NCI-H128 (cell line): ENCODE data around the gene CIRBP.

Experiments
- DNase-seq: peaks from one replicate; lab custom pipeline; 2025; ENCODE audit not compliant: unreplicated experiment; lab: John Stamatoyannopoulos, UW

CIRBP gene

DNA sequence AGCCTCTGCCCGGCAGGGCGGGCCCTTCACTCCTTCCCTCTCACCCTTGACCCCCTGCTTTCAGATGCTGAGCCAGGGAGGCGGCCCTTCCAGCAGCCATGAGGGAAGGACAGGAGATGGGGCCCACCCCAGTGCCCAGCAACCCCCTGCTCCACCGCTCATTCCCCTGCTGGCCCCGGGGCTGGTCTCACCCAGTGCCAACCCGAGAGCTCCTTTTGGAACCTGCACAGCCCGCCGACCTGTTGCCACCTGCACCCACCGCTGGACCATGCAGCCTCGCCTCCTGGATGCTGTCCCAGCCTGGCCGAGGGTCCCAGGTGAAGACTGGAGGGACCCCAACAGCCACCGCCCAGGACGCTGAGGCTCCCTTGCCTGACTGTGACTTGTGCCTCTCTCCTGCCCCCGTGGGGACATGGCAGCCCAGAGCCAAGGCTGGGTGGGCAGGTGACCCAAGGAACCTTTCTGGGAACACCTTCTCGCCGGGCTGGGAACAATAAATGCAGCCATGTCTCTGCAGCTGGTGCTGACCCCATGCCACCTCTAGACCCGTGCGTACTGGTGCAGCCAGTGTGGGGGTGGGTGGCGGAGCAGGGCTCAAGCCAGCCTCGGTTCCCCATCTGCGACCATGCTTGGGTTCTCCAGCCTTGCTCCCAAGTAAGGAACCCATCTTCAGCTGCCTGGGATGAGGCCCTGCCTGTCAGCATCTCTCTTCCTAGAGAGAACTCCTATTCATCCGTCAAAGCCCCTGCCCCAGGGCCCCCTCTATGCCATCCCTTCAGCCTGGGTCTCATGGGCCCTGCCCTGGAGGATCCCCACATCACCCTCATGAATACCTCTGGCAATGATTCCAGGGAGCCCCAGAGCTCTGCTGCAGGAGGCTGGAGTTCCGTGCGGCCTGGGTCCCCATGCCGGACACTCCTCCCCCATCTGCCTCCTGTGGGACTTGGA lies 9.9 kb downstream of the CIRBP start:
- no peak for DNase-seq

DNA sequence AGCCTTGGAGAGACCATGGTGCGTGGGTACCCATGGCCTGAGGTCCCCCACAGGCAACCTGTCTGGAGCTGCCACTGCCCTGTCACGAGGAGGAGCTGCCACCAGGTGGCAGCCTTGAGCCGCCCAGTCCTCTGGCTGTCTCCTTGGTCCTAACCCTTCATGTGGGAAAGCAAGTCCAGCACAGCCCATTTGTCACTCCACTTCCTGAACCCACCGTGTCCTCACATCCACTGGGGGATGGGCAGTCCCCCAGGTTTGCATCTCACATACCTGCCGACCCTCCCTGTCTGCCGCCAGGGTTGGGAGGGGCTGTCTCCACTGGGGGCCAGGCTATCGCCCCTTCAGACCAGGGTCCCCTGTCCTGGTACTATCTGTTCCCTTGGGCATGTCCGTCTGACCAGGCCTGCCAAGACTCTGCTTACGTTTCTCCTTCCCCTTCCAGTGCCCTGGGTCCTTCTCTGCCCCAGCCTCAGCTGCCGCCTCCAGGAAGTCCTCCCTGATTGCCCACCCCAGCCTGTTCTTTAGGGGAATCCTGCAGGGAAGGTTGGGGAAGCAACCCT lies 10.7 kb downstream of the CIRBP start:
- peak; percentile 39 for DNase-seq

DNA sequence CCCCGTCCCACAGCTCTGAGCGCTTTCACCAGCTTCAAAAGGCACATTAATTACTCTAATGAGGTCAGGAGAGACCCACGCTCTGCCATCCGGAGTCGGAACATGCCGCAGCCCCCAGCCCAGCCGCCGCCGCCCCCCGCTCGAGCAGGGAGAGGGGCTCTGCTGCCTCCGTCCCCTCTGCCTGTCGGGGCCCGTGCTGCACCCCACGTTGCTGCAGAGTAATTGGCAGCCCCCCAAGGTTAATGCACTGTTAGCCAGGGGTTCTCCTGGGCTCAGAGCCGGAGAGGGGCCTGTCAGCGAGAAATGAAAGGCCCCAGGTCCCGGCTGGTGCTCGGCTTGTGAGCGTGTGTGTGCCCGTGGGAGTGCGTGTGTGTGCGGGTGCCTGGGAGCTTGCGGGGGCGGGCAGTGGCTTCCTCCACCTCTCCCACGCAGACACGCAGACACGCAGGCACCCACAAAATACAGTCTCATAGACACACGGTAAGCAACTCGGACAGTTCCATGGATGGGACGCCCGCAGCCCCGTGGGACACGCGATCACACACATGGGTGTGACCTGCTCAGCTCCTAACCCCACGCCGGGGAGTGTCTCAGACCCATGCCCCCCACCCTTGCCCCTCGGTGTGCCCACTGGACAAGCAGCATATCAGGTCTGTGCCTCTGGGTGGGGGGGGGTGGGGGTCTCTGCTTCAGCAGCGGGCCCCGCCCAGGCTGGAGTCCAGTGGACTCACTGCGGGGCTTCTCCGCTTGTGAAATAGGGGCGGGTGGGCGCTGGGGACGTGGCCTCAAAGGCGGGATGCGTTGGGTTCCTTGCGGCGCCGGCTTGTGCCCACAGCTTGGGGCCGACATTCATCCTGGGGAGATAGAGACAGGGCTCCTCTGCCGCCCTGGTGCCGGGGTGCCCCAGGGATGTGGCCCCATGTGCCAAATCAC lies 11.8 kb downstream of the CIRBP start:
- DNase-seq, result no peak

DNA sequence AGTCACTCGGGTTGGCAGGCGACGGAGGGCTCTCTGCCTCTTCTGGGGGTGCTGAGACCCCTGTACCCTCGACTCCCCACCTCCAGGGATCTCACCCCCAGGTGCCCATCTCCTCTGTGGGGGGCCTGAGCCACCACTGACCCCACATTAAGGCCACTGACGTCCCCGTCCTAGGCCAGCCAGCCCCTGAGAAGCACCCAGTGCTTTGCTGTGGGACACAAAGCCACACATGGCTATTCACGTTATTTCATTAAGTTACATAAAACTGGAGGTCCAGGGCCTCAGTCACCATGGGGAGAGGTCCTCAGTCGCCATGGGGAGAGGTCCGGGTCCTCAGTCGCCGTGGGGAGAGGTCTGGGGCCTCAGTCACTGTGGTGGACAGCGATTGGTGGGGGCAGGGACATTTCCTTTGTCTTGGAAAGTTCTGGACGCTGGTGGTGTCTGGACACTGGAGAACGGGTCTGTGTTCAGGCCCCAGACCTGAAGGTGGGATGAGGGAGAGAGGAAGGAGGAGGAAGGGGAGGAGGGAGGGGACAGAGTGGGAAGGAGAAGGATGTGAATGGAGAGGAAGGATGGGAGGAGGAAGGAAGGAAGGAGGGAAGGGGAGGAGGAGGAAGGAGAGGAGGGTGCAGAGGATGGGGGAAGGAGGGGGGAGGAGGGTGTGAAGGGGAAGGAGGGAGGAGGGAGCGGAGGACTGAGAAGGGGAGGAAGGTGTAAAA lies 12.6 kb downstream of the CIRBP start:
- DNase-seq, result no peak

- DNase-seq, result no peak
These were observed 13.6 kb downstream of the CIRBP start for GRCh38 chr19:1282588-1283206.

DNA sequence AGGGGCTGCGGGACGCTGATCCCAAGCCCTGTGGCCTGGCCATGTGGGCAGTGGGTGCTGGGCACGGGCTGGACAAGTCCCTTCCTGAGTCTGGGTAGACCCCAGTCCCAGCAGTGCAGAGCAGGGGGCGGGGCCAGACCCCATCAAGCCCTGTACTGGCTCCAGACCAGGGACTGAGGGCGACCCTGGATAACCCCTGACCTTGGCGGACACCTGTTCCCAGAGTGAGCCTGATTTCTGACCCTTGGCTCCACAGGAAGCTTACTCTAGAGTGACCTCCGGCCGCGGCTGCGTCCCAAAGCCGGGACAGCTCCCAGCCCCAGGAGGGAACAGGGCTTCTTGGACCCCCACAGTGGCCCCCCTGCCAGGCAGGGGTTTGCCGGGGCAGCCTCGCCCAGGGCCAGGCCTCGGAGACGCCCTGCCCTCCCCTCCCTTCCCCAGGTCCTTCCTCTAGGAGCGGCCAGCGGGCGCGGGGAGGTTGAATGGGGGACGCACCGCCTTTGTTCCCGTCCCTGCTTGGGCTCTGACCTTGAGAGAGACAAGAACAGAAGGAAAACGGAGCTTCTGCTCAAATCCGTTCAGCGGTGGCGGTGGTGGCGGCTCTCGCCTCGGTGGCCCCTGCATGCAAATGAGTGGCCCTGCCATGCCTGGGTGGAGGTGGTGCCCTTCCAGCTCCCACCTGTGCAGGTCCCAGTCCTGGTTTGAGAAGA lies 14.2 kb downstream of the CIRBP start:
- no peak for DNase-seq

GRCh38 chr19:1283917-1284292 lies 14.8 kb downstream of the CIRBP start:
- DNase-seq, result no peak

DNA sequence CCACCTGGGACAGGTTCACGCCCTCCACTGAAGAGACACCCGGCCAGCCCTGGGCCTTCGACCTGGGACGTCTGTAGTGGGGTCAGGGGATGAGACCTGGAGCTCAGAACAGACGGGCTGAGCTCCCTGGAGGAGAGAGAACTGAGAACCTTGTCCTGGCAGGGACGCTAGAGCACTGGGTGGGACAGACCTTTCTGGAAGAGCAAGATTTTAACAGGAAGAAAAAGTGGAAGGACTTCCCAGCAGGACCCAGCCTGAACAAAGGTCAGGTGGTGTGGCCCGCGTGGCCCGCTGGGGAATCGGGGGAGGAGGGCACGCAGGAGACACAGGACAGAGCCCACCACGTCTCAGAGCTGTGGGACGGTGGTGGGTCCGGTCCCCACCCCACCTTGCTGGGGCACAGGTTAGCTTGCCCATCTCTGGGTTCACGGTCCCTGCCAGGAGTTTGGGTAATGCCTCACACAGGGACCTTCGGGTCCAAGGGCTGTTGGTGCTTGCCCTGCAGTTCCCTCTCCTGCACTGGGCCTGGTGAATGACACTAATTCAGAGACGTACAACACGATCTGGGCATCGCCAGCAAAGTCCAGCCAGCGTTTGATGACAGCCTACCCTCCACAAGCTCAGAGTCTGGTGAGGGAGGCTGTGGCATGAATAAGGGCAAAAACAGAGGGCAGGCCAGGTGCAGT lies 15.3 kb downstream of the CIRBP start:
- DNase-seq, result no peak

DNA sequence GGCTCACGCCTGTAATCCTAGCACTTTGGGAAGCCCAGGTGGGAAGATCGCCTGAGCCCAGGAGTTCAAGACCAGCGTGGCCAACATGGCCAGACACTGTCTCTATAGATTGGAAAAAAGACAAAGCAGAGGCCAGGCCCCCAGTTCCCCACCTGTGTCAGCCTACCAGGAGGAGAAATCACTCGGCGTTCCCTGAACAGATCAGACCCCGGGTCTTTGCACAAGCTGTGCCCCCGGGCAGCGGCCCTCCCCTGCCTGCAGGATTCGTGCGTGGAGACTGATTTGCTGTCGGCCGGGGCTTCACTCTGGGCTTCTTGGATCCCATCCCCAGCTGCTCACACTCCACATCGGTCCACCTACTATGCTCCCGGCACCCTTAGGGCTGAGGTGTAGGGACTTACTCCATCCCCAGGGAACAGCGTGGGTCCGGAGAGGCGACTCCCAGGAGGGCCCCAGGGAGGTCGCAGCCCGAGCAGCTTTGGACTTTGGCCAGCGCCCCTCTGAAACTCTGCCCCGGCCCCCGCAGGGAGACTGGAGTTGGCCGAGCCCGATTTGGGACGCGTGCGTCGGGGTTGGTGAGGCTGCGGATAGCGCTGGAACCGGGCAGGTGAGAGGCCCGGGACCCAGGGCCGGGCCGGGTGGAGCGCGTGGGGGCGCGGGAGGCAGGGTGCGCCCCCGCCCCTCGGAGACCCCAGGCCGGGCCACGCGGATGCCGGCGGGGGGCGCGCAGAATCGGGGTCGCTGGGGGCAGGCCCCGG lies 16.0 kb downstream of the CIRBP start:
- no peak for DNase-seq

DNA sequence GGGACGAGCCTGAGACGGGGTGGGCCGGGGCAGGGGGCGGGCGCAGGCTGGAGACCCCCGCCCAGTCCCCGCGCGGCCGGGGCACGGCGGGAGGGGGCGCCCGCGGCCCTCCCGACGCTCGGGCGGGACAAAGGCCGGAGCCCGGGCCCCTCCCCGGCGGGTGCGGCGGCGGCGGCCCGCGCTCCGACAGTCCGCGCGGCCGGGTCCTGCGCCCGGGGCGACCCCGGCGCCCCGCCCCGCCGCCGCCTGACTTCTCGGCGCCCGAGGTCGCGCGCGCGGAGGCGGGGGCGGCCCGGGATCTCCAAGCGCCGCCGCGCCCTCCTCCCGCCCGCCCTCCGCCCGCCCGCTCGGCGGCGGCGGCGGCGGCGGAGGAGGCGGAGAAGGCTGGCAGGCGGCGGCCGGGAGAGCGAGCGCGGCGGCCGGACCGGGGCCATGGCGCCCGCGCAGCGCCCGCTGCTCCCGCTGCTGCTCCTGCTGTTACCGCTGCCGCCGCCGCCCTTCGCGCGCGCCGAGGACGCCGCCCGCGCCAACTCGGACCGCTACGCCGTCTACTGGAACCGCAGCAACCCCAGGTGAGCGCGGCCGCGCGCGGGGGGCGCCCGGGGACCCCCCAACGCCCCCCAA lies 16.7 kb downstream of the CIRBP start, which contains the start of gene EFNA2:
Gene EFNA2, plus strand, starts transcription at position 137 of the 624 bp plus-strand sequence. Its CDS starts 296 bp downstream, at position 433.
- DNase-seq, result no peak

DNA sequence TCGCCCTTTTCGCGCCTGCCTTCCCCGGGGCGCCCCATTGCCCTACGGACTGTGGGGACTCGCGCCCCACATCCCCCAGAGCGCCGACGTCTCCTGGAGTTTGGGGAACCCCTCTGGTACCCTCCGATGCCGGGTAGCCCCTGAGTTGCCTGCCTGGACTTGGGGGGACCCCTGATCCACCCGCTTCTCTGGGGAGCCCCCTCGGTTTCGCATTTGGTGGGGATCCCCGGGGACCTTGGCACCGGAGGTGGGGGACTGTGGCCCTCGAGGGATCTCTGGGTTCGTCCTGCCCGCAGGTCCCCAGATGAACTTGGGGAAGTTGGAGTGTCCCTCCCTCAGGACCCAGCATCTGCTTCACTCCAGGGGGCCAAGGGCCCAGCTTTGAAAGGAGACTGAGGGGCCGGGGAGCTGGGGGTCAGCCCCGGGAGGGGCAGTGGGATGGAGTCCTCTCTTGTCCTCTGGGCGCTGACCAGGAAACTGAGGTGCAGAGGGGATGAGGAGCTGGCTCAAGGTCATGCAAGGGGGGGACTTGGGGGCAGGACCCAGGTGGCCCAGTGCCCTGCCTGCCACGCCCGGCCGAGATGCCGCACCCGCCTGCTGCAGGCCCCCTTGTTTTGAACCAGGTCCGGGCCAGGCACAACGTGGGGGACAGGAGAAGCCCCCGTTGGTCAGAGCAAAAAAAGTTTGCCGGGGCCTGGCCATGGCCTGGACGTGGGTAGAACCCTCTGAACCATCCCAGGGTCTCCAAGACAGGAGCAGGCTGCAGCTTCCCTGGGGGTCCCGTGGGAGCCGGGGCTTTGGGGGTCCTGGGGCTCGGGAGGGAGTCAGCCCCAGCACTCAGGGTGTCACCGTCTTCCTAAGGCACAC lies 17.6 kb downstream of the CIRBP start:
- DNase-seq, result no peak

- DNase-seq, result no peak
These were observed 18.5 kb downstream of the CIRBP start for GRCh38 chr19:1287354-1288225.

- DNase-seq, result no peak
These were observed 19.1 kb downstream of the CIRBP start for GRCh38 chr19:1288226-1288612.

GRCh38 chr19:1288833-1289685 lies 19.9 kb downstream of the CIRBP start:
- no peak for DNase-seq

DNA sequence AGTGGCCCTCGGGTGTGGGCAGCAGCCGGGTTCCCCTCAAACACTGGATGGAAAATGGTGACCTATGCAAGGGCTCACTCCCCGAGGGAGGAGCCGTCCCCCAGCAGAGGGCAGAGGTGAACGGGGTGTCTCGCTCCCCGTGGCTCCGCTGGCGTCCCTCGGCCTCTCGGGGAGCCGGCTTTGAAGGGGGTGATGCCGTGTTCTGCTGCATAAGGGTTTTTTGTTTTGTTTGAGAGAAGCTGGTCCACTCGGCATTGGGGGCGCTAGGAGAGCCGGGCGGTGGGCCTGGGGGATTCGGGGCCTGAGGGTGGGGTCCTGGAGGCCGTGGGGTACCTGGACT lies 20.5 kb downstream of the CIRBP start:
- DNase-seq, result no peak
